Measurements from ENCODE around the gene WFDC1.

WFDC1 gene

DNA sequence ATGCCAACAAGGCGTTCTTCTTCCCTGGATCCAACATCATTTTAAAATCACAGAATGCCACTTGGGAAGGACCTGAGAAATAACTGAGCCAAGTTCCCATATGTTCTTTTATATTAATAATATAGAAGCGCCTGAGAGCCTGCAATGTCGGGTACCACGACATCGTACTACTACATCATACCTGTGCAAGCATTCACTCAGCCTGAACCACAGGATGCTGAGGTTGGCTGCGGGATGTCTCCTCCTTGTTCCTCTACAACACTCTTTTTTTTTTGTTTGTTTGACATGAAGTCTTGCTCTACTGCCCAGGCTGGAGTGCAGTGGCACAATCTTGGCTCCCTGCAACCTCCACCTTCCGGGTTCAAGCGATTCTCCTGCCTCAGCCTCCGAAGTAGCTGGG lies 71.5 kb downstream of the WFDC1 start:
- no peak overlapping the region for H3K4me3 ChIP-seq (ENCODE audit: low read depth, low read length)
- no peaks in the 10 kb centered on the region for H3K79me2 ChIP-seq (ENCODE audit: control insufficient read depth, insufficient read depth, low read length, unreplicated experiment)
- H3K27ac ChIP-seq (ENCODE audit: low read depth, low read length) = no peak overlapping the region
- no peaks in the 10 kb centered on the region for H3K36me3 ChIP-seq (ENCODE audit: insufficient read depth, low read length)
- no peak overlapping the region for H2AFZ ChIP-seq (ENCODE audit: low read length, unreplicated experiment)
- no peaks in the 10 kb centered on the region for H3K4me1 ChIP-seq (ENCODE audit: control insufficient read depth, insufficient read depth, low read length, unreplicated experiment)
- H3K27me3 ChIP-seq (ENCODE audit: insufficient read depth, low read length) = peaks cover 59% of the 10 kb centered on the region

GRCh38 chr16:84367297-84367680 lies 72.6 kb downstream of the WFDC1 start:
- H2AFZ ChIP-seq (ENCODE audit: low read length, unreplicated experiment) = no peak overlapping the region
- H3K4me3 ChIP-seq (ENCODE audit: low read depth, low read length) = no peak overlapping the region
- peaks cover 64% of the 10 kb centered on the region for H3K27me3 ChIP-seq (ENCODE audit: insufficient read depth, low read length)
- no peak overlapping the region for H3K27ac ChIP-seq (ENCODE audit: low read depth, low read length)
- H3K36me3 ChIP-seq (ENCODE audit: insufficient read depth, low read length) = no peaks in the 10 kb centered on the region
- no peaks in the 10 kb centered on the region for H3K79me2 ChIP-seq (ENCODE audit: control insufficient read depth, insufficient read depth, low read length, unreplicated experiment)
- no peaks in the 10 kb centered on the region for H3K4me1 ChIP-seq (ENCODE audit: control insufficient read depth, insufficient read depth, low read length, unreplicated experiment)

DNA sequence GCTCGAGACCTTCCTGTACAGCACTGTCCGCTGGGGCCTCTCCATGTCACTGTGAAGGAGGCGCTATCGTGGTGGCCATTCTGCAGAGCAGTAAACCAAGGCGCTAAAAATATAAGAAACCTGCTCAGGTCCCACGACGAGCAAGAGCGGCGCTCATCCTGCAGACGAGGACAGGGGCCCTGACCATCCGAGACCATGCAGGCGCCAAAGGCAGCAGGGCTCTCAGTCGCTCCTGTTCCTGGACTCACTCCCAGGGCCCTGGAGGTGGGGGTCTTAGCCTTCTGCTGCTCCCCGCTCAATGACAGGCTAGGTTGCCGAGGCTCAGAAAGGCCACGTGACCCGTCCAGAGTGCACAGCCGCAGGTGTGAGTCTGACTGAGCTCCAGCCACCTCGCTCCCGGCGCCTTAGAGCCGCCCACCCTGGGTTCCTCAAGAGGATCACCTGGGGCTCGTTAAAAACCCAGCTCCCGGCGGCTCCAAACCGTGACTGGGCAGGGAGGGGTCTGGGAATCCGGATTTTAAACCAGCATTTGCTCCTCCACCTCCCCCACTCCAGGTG lies 73.2 kb downstream of the WFDC1 start:
- Histone ChIP-seq H3K36me3 (ENCODE audit: insufficient read depth, low read length) (no peaks in the 10 kb centered on the region), H3K4me3 (ENCODE audit: low read depth, low read length) (no peak overlapping the region), H3K4me1 (ENCODE audit: control insufficient read depth, insufficient read depth, low read length, unreplicated experiment) (no peaks in the 10 kb centered on the region), H3K79me2 (ENCODE audit: control insufficient read depth, insufficient read depth, low read length, unreplicated experiment) (no peaks in the 10 kb centered on the region), H2AFZ (ENCODE audit: low read length, unreplicated experiment) (no peak overlapping the region), H3K27me3 (ENCODE audit: insufficient read depth, low read length) (peaks cover 62% of the 10 kb centered on the region), H3K27ac (ENCODE audit: low read depth, low read length) (no peak overlapping the region)

DNA sequence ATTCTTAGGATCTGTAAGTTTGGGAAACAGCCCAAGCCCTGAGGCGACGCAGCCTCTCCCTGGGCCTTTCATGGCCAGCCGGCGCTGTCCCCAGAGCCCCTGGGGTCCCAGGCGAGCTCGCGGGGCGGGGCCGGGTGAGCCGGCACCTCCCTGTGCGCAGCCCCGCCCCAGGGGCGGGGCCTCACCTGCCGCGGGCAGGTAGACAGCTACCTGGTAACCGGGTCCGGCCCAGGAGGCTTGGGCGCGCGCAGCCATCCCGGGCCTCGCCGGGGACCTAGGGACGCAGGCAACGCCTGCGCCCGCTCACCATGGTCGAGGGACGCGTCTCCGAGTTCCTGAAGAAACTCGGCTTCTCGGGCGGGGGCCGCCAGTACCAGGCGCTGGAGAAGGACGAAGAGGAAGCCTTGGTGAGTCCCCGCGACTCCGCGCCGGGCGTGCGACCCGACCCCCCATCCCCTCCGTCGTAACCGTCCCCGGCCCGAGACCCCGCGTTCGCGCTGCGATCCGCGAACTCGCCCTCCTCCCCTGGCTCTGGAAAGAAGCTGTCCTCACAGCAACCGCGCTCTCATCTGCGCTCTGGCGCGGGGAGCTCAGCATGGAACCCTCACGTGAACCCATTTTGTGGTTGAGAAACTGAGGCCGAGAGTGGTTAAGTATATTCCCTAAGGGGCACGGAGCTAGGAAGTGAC lies 73.8 kb downstream of the WFDC1 start, which contains the start of gene ATP2C2:
ATP2C2 (plus strand) TSS at position 231 of the 689 bp plus-strand sequence; CDS start at position 309, 78 bp downstream.
- Histone ChIP-seq H3K27me3 (ENCODE audit: insufficient read depth, low read length) (peaks cover 62% of the 10 kb centered on the region), H3K4me1 (ENCODE audit: control insufficient read depth, insufficient read depth, low read length, unreplicated experiment) (no peaks in the 10 kb centered on the region), H3K79me2 (ENCODE audit: control insufficient read depth, insufficient read depth, low read length, unreplicated experiment) (no peaks in the 10 kb centered on the region), H3K4me3 (ENCODE audit: low read depth, low read length) (peak within 1 kb of the TSS; percentile 17; the same call in 1 of the 2 replicates), H3K27ac (ENCODE audit: low read depth, low read length) (no peak within 1 kb of the TSS), H2AFZ (ENCODE audit: low read length, unreplicated experiment) (no peak within 1 kb of the TSS), H3K36me3 (ENCODE audit: insufficient read depth, low read length) (no peaks in the 10 kb centered on the region)

- Histone ChIP-seq H2AFZ (ENCODE audit: low read length, unreplicated experiment) (no peak overlapping the region), H3K4me3 (ENCODE audit: low read depth, low read length) (no peak overlapping the region), H3K79me2 (ENCODE audit: control insufficient read depth, insufficient read depth, low read length, unreplicated experiment) (no peaks in the 10 kb centered on the region), H3K27ac (ENCODE audit: low read depth, low read length) (no peak overlapping the region), H3K27me3 (ENCODE audit: insufficient read depth, low read length) (peaks cover 66% of the 10 kb centered on the region), H3K4me1 (ENCODE audit: control insufficient read depth, insufficient read depth, low read length, unreplicated experiment) (no peaks in the 10 kb centered on the region), H3K36me3 (ENCODE audit: insufficient read depth, low read length) (no peaks in the 10 kb centered on the region)
These were observed 74.4 kb downstream of the WFDC1 start for GRCh38 chr16:84369105-84369504.

- Histone ChIP-seq H3K79me2 (ENCODE audit: control insufficient read depth, insufficient read depth, low read length, unreplicated experiment) (no peaks in the 10 kb centered on the region), H3K27ac (ENCODE audit: low read depth, low read length) (no peak overlapping the region), H3K36me3 (ENCODE audit: insufficient read depth, low read length) (no peaks in the 10 kb centered on the region), H3K27me3 (ENCODE audit: insufficient read depth, low read length) (peaks cover 76% of the 10 kb centered on the region), H3K4me1 (ENCODE audit: control insufficient read depth, insufficient read depth, low read length, unreplicated experiment) (no peaks in the 10 kb centered on the region), H3K4me3 (ENCODE audit: low read depth, low read length) (no peak overlapping the region), H2AFZ (ENCODE audit: low read length, unreplicated experiment) (no peak overlapping the region)
These were observed 75.4 kb downstream of the WFDC1 start for GRCh38 chr16:84369938-84370627.

- Histone ChIP-seq H3K27ac (ENCODE audit: low read depth, low read length) (no peak overlapping the region), H3K79me2 (ENCODE audit: control insufficient read depth, insufficient read depth, low read length, unreplicated experiment) (no peaks in the 10 kb centered on the region), H3K4me1 (ENCODE audit: control insufficient read depth, insufficient read depth, low read length, unreplicated experiment) (no peaks in the 10 kb centered on the region), H3K27me3 (ENCODE audit: insufficient read depth, low read length) (peaks cover 82% of the 10 kb centered on the region), H3K36me3 (ENCODE audit: insufficient read depth, low read length) (no peaks in the 10 kb centered on the region), H2AFZ (ENCODE audit: low read length, unreplicated experiment) (no peak overlapping the region), H3K4me3 (ENCODE audit: low read depth, low read length) (no peak overlapping the region)
These were observed 76.3 kb downstream of the WFDC1 start for GRCh38 chr16:84370723-84371552.

DNA sequence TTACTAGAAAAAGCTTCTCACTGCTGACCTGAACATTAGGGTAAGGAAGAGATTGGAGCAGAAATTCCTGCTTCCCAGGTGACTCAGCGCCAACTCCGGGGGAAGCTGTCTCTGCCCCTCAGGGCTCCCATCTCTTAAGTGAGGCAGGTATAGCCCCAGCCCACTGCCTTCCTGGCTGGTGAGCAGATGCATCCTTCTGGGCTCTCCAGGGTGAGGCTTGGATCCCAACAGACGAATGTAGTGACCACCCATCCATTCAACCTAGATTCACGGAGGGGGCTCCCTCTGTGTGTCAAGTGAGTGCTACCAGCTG lies 76.8 kb downstream of the WFDC1 start:
- Histone ChIP-seq H3K36me3 (ENCODE audit: insufficient read depth, low read length) (no peaks in the 10 kb centered on the region), H3K27me3 (ENCODE audit: insufficient read depth, low read length) (peaks cover 83% of the 10 kb centered on the region), H3K27ac (ENCODE audit: low read depth, low read length) (no peak overlapping the region), H3K79me2 (ENCODE audit: control insufficient read depth, insufficient read depth, low read length, unreplicated experiment) (no peaks in the 10 kb centered on the region), H3K4me3 (ENCODE audit: low read depth, low read length) (no peak overlapping the region), H2AFZ (ENCODE audit: low read length, unreplicated experiment) (no peak overlapping the region), H3K4me1 (ENCODE audit: control insufficient read depth, insufficient read depth, low read length, unreplicated experiment) (no peaks in the 10 kb centered on the region)

GRCh38 chr16:84373907-84374489 lies 79.3 kb downstream of the WFDC1 start:
- H2AFZ ChIP-seq (ENCODE audit: low read length, unreplicated experiment) = no peak overlapping the region
- H3K79me2 ChIP-seq (ENCODE audit: control insufficient read depth, insufficient read depth, low read length, unreplicated experiment) = no peaks in the 10 kb centered on the region
- no peak overlapping the region for H3K27ac ChIP-seq (ENCODE audit: low read depth, low read length)
- no peak overlapping the region for H3K4me3 ChIP-seq (ENCODE audit: low read depth, low read length)
- H3K4me1 ChIP-seq (ENCODE audit: control insufficient read depth, insufficient read depth, low read length, unreplicated experiment) = no peaks in the 10 kb centered on the region
- no peaks in the 10 kb centered on the region for H3K36me3 ChIP-seq (ENCODE audit: insufficient read depth, low read length)
- peaks cover 80% of the 10 kb centered on the region for H3K27me3 ChIP-seq (ENCODE audit: insufficient read depth, low read length)

- H3K36me3 ChIP-seq (ENCODE audit: insufficient read depth, low read length) = no peaks in the 10 kb centered on the region
- no peak overlapping the region for H3K27ac ChIP-seq (ENCODE audit: low read depth, low read length)
- H3K4me1 ChIP-seq (ENCODE audit: control insufficient read depth, insufficient read depth, low read length, unreplicated experiment) = no peaks in the 10 kb centered on the region
- no peaks in the 10 kb centered on the region for H3K79me2 ChIP-seq (ENCODE audit: control insufficient read depth, insufficient read depth, low read length, unreplicated experiment)
- H3K4me3 ChIP-seq (ENCODE audit: low read depth, low read length) = no peak overlapping the region
- peaks cover 62% of the 10 kb centered on the region for H3K27me3 ChIP-seq (ENCODE audit: insufficient read depth, low read length)
- H2AFZ ChIP-seq (ENCODE audit: low read length, unreplicated experiment) = no peak overlapping the region
These were observed 83.4 kb downstream of the WFDC1 start for GRCh38 chr16:84378099-84378498.
